AG10803 (cell line): ENCODE data around the gene SLC38A1.

Experiments used
- DNase-seq: peaks from one replicate; pipeline ENCODE4 v3.0.0; 2010; ENCODE audit warnings: low read depth
- H3K4me3 ChIP-seq: 2 replicates; pipeline ENCODE4 v1.5.1; 2011; ENCODE audit warnings: mild to moderate bottlenecking, low read length, control low read depth
- TF ChIP-seq, protein P1 (sequence below): conservative IDR thresholded peaks from 2 replicates; pipeline ENCODE4 v1.5.1; 2011; ENCODE audit warnings: mild to moderate bottlenecking, low read length, control low read depth, inconsistent platforms

SLC38A1 gene

DNA sequence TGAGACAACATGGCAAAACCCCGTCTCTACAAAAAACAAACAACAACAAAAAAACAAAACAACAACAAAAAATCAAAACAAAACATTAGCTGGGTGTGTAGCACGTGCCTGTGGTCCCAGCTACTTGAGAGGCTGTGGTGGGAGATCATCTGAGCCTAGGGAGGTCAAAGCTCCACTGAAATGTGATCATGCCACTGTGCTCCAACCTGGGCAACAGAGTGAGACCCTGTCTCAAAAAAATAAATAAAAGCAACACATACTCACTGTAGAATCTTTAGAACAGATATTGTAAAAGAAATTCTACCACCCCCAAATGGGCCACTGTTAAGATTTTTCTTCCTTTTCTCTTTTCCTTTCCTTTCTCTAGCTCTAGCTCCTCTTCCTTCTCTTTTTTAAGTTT is 26.3 kb downstream of the SLC38A1 start:
- H3K4me3 ChIP-seq: no peak overlapping the region
- TF ChIP-seq, protein P1, sequence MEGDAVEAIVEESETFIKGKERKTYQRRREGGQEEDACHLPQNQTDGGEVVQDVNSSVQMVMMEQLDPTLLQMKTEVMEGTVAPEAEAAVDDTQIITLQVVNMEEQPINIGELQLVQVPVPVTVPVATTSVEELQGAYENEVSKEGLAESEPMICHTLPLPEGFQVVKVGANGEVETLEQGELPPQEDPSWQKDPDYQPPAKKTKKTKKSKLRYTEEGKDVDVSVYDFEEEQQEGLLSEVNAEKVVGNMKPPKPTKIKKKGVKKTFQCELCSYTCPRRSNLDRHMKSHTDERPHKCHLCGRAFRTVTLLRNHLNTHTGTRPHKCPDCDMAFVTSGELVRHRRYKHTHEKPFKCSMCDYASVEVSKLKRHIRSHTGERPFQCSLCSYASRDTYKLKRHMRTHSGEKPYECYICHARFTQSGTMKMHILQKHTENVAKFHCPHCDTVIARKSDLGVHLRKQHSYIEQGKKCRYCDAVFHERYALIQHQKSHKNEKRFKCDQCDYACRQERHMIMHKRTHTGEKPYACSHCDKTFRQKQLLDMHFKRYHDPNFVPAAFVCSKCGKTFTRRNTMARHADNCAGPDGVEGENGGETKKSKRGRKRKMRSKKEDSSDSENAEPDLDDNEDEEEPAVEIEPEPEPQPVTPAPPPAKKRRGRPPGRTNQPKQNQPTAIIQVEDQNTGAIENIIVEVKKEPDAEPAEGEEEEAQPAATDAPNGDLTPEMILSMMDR: no peak
- no peak for DNase-seq

DNA sequence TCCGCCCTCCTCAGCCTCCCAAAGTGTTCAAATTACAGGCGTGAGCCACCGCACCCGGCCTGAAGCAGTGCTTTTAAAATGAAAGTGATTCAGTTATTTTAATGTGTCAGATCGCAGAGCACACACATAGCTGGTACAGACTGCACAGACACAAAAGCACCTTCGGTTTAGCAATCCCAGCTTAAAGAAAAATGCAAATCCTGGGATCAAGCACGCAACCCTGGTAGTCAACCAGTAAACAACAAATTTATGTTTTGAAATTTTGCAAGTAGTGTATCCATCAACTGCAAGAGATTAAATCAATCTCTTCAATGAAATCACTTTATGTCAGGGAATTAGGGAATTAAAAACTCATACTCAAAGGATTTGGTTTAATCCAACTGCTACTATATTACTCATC is 28.4 kb downstream of the SLC38A1 start:
- no peak for DNase-seq
- no peak overlapping the region for H3K4me3 ChIP-seq
- TF ChIP-seq, protein P1: no peak

DNA sequence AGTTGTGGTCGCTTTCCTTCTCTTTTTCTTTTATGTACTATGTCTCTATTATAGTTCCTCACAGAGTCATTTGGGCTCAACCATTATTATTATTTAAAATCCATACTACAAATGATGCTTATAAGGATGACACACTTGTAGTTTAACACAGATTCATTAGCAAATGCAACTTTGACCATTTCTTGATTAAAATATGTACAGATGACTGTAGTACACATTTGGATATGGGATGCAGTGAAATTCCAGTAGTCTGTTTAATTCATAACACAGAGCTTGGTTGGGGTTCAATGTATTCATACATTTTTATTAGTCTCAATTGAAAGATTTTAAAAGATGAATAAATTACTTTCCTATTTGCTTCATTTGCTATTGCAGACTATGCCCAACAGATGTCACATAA is 30.0 kb downstream of the SLC38A1 start:
- TF ChIP-seq, protein P1: no peak
- H3K4me3 ChIP-seq: no peak overlapping the region
- DNase-seq: no peak

DNA sequence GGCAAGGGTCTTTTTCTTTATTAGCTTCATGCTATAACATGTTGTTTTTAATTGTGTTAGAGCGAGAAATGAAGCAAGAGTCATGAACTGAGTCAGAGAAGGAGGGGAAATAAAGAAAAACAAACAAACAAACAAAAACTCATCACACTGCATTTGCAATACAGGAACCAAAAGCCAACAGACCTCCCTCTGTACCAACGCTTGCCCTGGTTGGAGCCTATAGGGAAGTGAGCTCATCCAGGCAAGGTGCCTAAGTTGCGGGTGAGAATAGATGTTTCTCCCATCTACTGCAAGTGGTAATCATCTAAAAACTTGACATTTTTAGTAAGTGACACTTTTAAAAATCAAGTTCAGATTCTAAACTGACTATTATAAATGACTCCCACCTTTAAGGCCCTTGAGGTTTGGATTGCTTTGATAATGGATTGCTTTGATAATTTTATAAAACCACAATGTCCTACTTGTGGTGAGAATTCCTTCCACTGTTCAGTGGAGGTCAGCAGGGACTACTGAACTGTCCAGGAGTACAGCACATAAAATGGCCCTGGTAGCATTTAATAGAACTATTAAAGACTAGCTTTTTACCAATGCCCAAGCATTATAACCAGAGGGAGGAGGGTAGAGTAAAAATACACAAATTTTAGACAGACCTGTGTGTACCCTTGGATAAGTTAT is 31.3 kb downstream of the SLC38A1 start:
- no peak for DNase-seq
- TF ChIP-seq, protein P1: no peak
- H3K4me3 ChIP-seq: no peak overlapping the region

DNA sequence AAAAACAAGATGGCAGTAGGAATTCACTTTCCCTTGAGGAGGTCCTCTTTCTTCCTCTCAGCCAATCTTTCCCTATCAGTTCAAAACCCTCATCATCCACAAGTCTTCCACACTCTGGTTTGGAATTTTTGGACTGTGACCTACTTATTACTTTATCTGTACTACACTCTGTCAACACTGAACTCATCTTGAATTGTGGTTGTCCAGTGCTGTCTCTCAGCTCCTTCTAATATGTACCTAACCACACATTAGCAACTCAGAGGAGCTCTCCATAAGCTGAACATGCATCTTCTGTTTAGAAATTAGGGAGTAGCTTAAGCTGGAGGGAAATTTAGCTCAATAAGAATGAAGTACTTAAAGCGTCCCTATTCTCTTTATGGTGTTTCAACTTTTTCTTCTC is 34.8 kb downstream of the SLC38A1 start:
- no peak for DNase-seq
- no peak overlapping the region for H3K4me3 ChIP-seq
- TF ChIP-seq, protein P1: no peak

DNA sequence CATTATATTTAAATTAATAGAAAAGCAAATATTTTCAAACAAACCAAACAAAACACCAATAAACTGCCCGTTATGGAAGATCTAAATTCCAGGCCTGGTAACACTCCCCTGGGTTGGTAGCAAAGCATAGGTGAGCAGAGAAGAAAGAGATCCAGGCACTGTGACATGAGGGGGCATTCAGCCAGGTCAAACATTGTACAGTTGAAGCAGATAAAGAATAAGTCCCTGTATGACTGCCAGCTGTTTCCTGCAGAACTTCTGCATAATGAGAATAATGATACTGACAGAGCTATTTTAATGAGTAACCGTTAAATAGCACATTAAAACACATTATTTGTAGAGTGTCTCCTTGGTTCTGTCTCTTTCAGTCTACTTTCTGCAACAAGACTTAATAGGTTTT is 35.4 kb downstream of the SLC38A1 start:
- TF ChIP-seq, protein P1: no peak

DNA sequence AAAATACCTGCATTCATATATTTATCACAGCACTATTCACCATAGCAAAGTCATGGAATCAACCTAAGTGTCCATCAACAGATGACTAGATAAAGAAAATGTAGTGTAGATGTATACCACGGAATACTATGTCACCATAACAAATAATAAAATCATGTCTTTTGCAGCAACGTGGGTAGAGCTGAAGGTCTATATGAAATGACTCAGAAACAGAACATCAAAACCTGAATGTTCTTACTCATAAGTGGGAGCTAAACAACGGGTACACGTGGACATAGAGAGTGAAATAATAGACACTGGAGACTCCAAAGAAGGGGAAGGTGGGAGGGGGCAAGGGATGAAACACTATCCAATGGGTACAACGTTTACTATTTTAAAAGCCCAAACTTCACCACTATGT is 37.9 kb downstream of the SLC38A1 start:
- no peak for DNase-seq
- TF ChIP-seq, protein P1: no peak
- H3K4me3 ChIP-seq: no peak overlapping the region

More for the DNA sequence above, 35.4 kb downstream of the SLC38A1 start:
- no peak overlapping the region for H3K4me3 ChIP-seq
- DNase-seq: no peak
